SIG-M5 treated with dmso at 0.1 percent for 504 hours (cell line): ENCODE measurements around the gene SLC10A6.

Experiments
- DNase-seq: peaks from one replicate; lab custom pipeline; 2025; ENCODE audit not compliant: unreplicated experiment; lab: John Stamatoyannopoulos, UW

The SLC10A6 gene

GRCh38 chr4:86791126-86791525 lies 58.1 kb downstream of the SLC10A6 start:
- DNase-seq: no peak

- DNase-seq: no peak
These were observed 60.4 kb downstream of the SLC10A6 start for GRCh38 chr4:86788826-86789225.

GRCh38 chr4:86778175-86778574 lies 71.0 kb downstream of the SLC10A6 start:
- no peak for DNase-seq

- DNase-seq: no peak
These were observed 74.1 kb downstream of the SLC10A6 start for GRCh38 chr4:86775061-86775460.
